ENCODE measurements around the gene ARHGAP30.

DNA sequence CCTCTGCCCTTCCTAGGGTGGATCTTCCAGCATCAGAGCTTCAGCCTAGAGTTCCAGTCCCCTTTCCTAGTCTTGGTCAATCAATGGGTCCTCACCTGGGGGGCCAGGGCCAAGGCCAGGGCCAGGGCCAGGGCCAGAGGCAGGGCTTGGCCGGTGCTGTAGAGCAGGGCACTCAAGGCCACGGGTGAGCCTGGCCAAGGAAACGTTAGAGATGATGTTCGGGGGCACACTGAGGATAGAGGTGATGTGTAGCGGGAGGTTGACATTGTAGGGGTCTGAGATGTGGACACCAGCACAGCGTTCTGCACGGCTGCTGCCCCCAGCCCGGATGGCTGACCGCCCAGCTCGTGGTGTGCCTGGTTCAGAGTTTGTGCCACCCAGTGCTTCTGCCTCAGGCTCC, 18.5 kb downstream of the ARHGAP30 start:
- TF ChIP-seq POLR2A (IDR thresholded peaks at IDR 0.05; ENCODE audit: low read depth, low read length) (no peak), SPI1 (IDR thresholded peaks at IDR 0.05; ENCODE audit: low read depth, low read length) (no peak), POLR2AphosphoS5 (IDR thresholded peaks at IDR 0.05; ENCODE audit: low read depth, low read length) (no peak), TAF1 (IDR thresholded peaks at IDR 0.05; ENCODE audit: low read depth, low read length) (no peak), POU2F2 (IDR thresholded peaks at IDR 0.05; ENCODE audit: low read depth, low read length) (no peak)

Measured in GM12891 (cell line).